Measurements from ENCODE around the gene PPP1R27.

The PPP1R27 gene

DNA sequence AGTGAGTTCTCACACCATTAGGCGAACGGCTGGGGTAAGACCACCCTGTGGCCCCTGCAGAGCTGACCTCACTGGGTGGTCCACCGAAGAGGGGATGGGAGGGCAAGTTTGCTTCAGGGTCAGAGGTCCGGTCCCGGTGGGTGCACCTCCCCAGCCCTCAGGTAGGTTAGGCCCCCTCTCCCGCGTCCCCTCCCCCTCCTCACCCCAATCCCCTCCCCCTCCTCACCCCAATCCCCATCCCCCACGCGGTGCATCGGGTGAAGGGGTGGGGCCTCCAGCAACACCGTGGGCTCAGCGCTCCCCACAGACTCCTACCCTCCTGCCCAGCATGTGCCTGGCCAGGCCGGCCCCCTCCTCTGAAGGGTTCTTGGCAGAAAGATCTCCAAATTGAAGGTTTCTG is 15.1 kb downstream of the PPP1R27 start:
- DNase-seq: no peak

DNA sequence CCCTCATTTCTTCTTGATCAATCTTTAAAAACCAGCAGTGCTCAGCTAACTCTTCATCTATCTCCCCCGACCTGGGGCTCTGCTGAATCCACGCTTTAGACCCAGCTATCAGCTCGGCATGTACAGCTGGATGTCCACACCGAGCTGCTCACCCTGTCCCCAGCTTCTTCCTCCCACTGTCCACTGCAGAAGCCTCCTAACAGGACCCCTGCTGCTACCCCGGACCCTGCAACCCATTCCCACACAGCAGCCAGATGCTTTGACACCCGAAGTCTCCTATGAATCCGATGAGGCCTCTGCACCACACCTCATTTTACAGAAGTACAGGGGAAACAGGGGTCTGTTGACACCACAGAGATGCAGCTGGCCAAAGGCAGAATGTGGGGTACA is 17.1 kb downstream of the PPP1R27 start:
- no peak for DNase-seq

DNA sequence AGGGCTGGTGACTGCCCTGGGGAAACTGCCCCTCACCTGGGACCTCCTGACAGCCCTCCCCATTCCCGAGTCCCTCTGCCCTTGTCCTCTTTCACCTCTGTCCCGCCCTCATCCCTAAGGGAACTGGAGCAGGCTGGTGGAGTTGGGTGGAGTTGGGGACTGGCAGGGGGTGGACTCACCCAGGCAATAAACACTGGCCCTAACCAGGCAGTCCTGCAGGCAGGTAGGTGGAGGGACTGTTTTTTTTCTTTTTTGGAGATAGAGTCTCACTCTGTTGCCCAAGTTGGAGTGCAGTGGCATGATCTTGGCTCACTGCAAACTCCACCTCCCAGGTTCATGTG is 19.2 kb downstream of the PPP1R27 start:
- DNase-seq: no peak

DNA sequence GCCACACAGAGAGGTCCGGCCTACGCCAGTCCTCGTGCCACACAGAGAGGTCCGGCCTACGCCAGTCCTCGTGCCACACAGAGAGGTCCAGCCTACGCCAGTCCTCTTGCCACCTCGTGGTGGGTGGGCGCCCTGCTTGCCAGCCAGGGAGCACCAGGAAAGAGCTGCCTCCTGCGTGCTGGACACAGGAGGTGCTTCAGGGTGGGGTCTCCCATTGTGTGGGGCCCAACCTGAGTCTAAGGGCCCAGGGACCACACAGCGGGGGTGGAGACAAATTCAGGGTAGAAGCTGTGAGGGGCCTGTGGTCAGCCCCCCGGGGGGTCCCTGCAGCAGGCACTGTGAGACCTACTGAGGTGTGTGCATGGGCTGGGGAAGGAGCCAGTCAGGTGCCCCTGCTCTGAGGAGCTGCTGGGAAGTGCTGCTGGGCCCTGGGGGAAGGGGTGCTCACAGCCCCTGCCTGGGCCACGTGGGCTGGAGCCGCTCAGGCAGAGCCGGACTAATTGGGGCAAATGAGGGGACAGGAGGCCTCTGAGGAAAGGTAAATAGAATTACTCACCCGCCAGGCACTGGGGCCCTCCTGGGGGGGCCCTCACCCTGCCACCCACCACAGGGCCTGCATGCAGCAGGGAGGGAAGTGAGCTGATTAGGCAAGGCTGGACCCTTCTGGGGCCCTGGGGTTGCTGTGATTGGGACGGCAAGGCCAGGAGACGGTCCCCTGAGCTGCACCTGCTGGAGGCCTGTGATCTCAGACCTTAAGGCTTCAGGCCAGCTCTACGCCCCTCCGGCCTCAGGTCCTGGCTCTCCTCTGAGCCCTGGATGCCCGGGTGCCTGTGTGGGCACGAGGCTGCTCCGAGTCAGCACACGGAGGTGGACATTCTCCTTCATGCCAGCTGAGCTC is 19.9 kb downstream of the PPP1R27 start:
- no peak for DNase-seq

DNA sequence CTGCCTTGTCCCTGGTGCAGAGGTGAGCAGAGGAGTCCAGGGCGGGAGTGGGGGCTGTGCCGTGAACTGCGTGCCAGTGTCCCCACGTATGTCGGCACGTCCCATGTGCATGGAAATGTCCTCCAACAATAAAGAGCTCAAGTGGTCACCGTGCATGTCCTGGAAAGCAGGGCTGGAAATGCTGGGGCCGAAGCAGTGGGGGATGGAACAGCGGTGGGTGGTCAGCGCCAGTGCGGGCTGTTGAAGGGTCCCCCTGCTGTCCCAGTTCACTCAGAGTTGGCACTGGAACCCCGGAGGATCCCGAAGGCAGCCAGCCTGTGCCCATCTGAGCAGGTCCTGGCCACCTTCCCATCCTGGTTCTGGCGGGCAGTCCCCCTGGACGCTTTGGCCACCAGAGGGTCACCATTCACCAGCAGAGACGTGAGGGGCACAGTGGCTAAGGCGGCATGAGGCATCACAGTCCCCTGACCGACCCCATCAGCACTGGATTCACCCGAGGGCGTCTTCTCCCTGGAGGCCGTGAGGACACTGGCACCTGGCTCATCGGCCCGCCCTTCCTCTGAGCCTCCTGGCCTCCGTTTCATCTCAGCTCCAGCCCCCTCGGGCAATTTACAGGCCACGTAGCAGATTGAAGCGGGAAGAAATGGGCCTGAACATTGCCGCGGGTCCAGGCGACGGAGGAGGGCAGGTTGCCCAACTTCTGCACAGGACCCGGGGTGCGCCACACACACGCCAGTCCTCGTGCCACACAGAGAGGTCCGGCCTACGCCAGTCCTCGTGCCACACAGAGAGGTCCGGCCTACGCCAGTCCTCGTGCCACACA is 20.8 kb downstream of the PPP1R27 start:
- DNase-seq: no peak

DNA sequence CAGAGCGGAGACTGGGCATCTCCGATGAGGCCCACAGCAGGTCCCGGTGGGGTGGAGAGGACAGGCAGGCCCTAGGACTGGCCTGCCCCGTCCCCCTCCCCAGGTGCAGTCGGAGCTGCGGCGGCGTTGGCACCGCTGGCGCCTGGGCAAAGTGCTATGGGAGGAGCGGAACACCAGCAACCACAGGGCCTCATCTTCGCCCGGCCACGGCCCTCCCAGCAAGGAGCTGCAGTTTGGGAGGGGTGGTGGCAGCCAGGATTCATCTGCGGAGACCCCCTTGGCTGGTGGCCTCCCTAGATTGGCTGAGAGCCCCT is 21.5 kb downstream of the PPP1R27 start:
- DNase-seq: no peak

DNA sequence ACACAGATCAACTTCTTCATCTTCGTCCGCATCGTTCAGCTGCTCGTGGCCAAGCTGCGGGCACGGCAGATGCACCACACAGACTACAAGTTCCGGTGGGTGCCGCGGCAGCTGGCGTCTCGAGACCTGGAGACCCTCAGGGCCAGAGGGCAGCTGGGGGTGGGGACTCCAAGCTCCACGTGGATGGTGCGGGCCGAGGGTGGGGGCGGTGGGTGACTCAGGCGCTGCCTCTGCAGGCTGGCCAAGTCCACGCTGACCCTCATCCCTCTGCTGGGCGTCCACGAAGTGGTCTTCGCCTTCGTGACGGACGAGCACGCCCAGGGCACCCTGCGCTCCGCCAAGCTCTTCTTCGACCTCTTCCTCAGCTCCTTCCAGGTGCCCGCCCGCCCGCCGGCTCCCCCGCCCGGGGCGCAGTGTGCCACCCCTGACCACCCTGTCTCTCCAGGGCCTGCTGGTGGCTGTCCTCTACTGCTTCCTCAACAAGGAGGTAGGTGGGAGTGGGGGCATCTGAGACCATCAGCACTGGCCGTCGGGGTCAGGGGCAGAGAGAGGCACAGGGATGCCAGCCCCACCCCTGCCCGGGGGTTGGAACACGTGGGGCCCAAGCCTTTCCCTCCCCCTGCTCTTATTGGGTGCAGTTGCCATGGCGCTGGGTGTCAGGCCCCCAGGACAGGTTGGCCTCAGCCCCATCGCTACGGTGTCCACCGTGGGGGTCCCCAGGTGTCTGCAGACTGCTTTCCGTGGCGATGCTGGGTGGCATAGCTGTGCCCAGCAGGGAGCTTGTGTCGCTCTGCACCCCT is 22.1 kb downstream of the PPP1R27 start:
- no peak for DNase-seq

DNA sequence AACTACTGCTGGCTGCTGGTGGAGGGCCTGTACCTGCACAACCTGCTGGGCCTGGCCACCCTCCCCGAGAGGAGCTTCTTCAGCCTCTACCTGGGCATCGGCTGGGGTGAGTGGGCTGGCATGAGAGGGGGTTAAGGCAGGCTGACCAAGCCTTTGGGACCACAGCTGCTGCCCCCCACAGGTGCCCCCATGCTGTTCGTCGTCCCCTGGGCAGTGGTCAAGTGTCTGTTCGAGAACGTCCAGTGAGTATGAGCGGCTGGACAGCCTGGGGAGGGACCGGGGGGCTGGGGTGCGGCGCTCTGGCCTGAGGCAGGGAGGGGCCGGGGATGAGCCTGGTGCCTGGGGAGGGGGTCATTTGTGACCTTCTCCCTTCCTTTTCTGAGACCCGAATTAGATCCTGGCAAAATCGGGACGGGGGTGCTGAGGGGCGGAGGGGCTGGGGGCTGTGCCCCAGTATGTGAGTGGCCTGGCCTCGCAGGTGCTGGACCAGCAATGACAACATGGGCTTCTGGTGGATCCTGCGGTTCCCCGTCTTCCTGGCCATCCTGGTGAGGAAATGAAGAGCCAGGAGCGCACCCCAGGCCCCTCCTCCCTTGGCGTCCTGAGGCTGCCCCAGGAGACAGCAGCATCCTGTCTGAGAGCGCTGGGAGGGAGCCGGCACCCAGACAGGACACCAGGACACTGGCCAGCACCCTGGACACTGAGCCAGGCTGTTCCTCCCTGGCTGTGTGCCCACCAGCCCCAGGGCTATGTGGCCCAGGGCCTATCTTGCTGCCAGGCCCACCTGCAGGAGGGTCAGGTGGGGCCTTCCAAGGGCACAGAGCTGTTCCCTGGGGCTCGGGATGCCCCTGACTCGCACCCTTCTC is 22.9 kb downstream of the PPP1R27 start:
- DNase-seq: no peak

DNA sequence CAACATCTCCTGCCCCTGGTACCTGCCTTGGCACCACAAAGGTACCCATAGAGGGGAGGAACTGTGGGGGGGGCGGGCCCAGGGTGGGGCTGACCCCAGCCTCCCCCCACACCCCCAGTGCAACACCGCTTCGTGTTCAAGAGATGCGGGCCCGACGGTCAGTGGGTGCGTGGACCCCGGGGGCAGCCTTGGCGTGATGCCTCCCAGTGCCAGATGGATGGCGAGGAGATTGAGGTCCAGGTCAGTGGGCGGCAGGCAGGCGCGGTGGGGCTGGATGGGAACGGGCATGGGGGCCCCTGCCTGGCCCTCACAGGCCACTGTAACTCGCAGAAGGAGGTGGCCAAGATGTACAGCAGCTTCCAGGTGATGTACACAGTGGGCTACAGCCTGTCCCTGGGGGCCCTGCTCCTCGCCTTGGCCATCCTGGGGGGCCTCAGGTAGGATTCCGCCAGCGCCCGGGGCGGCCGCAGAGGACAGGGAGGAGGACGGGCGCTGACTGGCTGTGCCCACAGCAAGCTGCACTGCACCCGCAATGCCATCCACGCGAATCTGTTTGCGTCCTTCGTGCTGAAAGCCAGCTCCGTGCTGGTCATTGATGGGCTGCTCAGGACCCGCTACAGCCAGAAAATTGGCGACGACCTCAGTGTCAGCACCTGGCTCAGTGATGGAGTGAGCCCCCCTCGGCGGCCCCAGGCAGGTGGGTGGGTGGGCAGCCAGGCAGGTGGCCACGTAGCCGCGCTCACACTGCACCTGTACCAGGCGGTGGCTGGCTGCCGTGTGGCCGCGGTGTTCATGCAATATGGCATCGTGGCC is 23.8 kb downstream of the PPP1R27 start:
- no peak for DNase-seq

DNA sequence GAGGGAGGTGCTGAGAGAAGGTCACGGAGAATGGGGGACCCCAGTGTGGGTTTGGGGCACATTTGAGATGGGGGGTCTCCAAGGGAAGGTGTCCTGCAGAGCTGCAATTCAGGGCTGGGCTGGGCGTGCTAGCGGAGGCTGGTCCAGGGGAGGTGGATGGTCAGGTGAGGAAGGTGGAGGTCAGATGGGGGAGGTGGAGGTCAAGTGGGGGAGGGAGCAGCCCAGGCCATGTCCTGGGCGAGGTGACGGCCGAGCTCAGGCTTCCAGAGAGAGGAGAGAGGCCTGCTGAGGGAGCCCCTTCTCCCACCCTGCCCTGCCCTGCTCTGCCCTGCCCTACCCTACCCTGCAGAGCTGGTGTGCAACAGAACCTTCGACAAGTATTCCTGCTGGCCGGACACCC is 24.4 kb downstream of the PPP1R27 start:
- DNase-seq: no peak

DNA sequence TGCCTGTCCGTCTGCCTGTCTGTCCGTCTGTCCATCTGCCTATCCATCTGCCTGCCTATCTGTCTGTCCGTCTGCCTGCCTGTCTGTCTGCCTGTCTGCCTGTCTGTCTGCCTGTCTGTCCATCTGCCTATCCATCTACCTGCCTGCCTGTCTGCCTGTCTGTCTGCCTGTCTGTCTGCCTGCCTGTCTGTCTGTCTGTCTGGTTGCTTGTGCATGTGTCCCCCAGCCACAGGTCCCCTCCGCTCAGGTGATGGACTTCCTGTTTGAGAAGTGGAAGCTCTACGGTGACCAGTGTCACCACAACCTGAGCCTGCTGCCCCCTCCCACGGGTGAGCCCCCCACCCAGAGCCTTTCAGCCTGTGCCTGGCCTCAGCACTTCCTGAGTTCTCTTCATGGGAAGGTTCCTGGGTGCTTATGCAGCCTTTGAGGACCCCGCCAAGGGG is 25.3 kb downstream of the PPP1R27 start:
- DNase-seq: no peak

DNA sequence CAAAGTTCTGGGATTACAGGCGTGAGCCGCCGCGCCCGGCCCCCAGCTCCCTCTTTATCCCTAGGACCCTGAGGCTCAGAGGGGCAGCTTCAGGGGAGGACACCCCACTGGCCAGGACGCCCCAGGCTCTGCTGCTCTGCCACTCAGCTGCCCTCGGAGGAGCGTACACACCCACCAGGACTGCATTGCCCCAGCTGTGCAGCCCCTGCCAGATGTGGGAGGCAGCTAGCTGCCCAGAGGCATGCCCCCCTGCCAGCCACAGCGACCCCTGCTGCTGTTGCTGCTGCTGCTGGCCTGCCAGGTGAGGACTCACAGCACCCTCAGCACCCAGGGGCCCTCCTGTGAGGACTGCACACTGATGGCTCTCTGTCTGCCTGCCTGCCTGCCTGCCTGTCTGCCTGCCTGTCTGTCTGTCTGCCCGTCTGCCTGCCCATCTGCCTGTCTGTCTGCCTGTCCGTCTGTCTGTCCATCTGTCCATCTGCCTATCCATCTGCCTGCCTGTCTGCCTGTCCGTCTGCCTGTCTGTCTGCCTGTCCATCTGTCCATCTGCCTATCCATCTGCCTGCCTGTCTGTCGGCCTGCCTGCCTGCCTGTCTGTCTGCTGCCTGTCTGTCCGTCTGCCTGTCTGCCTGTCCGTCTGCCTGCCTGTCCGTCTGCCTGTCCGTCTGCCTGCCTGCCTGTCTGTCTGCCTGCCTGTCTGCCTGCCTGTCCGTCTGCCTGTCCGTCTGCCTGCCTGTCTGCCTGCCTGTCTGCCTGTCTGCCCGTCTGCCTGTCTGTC is 25.9 kb downstream of the PPP1R27 start:
- no peak for DNase-seq

DNA sequence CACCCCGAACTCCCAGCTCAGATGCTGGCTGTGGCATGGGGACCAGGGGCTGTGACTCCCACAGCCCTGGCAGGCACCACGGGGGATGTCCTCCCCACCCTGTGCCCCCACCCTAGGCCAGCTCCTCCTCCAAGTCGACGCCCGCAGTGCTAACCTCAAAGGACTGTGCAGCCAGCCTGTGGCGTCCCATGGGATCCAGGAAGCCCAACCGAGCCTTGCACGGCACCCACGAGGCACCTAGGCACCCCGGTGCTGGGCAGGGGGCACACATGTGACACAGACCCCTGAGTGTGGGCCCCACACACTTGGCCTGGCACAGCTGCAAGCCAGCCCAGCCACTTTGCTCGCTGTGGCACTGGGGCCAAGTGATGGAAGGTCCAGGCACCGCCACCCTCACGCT is 27.0 kb downstream of the PPP1R27 start:
- no peak for DNase-seq

DNA sequence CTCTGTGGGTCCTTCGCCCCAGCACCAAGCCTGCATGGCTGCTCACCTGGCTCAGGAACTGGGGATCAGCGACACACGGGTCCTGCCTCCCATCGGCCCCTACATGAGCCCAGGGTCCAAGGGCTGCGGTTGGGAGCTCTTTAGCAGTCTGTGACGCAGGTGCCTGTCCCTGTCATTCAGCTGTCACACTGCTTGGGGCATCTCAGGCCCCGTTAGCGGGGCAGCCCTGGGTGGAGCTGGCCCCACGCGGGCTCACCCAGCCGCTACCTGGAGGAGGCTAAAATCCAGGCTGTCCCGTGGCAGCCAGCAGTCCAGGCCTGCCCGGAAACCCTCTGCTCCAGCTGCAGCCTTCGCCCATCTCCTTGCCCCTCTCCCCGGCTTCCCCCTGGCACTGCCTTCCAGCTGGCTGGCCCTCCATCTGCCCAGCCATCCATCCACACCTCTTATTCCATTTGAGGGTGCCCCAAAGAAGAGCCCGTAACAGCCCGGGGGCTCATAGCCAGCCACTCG is 27.6 kb downstream of the PPP1R27 start:
- no peak for DNase-seq

DNA sequence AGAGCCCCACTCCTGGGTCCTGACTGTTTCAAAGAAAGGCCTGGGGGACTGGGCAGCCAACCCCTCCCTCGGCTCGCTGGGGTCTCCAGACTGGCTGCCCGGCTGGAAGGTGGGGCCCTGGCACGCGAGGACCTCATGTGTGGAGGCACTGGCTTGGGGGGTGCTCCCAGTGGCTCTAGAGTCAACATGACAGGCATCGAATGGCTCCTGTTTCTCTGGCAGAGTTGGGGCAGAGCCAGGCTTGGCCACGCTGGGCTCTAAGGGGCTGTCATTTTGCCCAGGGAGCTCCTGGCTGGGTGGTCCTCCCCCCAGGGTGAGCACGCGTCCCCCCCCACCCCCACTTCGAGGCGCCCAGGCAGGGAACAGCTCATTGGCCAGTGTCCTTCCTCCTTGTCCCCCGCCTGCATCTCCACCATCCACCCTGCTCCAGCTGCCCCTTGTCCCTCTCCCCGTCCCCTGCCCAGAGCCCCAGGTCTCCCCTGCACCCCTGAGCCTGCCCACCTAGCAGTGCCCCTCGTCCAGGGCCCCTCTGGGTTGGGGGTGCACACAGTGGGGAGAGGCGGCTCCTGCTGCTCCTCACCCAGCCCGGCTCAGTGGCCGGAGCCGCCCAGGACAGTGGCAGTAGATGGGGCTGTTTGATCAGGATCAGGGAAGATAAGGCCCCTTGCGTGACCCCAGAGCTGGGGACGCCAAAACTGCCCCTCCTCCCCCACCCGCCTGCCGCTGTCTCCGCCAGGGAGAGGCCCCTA is 28.2 kb downstream of the PPP1R27 start:
- DNase-seq: no peak

DNA sequence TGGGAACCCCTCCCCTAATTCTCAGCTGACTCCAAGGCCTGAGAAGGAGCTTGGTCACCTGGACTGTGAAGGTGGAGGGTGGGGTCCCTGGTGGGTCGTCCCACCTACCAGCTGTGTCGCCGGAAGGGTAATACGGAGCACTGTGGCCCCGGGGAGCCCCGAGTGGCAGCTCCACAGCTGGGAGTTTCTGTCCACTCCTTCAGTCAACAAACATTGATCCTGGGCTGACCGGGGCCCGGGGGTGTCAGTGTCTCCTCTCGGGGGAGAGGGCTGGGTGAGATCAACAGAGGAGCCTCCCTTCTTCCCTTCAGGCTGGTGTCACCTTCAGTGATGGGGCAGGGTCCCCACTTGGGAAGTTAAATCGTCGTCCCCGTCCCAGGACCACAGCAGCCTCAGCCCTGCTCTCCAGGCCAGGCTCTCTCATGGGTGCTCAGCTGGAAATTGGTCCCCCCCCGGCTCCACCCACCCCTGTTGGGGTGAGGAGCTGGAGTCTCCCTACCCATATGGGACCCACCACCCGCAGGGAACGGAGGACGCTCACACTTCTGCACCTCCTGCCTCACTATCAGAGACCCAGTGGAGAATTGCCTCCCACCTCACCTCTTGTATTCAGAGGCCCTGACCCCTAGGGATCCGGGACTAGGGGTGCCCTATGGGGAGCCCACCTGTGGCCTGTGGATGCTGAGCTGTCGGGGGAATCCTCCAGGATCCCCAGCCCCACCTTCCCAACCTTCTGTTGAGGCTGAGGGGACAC is 29.0 kb downstream of the PPP1R27 start:
- DNase-seq: no peak

DNA sequence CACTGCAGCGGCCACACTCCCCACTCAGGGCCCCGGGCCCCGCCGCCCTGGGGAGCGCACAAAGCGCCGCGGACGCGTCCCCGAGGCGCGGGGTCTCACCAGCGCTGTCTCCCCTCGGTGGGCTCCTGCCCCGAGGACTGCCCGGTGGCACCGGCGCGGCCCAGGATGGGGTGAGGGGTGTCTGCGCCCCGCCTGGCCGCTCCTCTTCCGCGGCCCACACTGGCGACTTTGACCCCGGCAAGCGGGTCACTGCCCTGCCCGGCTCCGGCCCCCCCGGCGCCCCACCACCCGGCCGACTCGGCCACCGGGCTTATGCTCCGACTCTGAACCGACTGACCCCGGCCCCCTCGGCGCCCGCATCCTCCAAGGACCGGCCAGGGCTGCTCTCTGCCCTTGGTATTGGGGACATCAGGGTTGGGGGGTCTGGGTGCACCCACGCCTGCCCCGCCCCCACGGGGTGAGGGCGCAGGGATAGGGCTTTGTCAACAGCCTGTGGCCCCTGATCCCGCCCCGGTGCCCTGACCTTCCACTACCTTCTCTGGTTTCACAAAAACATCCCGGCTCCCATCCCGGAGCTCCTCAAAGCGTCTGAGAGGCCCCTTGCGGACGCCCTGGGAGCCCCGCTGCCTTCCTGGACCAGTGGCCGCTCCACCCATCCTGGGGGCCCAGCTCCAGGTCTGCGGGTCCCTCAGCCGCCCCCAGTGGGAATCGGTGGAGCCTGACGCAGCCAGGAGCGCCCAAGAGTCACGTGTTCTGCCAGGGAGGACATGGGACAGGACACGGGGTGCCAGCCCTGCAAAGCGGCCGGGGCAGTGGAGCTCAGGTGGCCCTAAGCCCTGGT is 30.1 kb downstream of the PPP1R27 start:
- DNase-seq: no peak

Data from NCI-H524 treated with DMSO at 0.1 percent for 48 hours (cell line).